ENCODE results near the gene ELOVL1.

ELOVL1 gene

DNA sequence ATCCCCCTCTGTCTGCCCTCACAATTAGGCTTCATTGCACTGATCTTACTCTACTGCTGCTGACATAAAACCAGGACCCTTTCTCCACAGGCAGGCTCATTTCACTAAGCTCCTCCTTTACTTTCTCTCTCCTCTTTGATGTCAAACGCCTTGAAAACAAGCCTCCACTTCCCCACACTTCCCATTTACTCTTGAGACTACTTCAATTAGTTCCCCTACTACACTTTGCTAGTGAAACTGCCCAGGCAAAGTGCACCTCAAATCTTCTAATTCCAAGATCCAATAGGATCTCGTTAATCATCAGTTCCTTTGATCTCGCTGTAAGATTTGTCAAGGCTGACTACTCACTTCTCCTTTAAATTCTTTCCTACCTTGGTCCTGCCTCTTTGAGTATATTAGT lies 14.9 kb downstream of the ELOVL1 start:
- DNase-seq, result no peak

DNA sequence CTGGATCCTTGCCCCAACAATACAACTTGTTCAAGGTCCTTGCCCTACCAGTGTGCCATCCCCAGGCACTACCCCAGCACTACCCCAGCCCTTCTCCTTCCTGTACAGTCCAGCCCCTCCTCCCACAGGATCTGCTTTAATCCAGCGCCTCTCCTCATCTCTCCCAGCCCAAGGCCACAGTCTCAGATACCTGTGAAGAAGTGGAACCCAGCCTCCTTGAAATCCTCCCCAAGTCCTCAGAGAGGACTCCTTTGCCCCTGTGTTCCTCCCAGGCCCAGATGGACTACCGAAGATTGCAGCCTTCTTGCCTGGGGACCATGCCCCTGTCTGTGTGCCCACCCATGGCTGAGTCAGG lies 15.5 kb downstream of the ELOVL1 start:
- no peak for DNase-seq

DNA sequence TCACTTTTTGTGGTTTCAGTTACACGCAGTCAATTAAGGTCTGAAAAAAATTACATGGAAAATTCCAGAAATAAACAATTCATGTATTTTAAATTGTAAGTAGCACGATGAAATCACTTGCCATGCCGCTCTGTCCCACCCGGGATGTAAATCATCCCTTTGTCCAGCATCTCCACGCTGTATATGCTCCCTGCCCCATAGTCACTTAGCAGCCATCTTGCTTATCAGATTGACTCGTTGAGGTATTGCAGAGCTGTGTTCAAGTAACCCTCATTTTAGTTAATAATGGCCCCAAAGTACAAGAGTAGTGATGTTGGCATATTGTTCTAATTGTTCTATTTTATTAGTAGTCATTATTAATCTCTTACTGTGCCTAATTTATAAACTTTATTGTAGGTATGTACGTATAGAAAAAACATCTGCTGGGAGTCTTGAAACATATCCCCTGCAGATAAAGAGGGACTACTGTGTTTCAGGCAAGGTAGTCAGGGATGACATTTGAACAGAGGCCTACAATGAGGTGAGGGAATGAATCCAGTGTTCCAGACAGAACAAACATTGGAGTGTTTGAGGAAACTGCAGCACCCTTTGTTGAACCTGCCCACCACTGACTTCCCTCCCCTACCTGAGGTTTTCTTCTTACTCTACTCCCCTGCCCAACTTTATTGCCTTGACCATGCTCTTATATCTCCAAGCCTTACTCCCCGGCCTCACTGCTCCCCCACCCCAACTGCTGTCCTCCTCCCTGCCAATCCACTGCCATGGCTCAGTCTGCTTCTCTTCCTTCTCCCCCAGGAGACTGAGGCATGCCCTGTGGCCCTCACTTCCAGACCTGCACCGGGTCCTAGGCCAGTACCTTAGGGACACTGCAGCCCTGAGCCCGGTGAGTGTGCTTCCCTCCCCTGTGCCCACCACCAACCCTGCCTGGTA lies 16.1 kb downstream of the ELOVL1 start:
- no peak for DNase-seq

DNA sequence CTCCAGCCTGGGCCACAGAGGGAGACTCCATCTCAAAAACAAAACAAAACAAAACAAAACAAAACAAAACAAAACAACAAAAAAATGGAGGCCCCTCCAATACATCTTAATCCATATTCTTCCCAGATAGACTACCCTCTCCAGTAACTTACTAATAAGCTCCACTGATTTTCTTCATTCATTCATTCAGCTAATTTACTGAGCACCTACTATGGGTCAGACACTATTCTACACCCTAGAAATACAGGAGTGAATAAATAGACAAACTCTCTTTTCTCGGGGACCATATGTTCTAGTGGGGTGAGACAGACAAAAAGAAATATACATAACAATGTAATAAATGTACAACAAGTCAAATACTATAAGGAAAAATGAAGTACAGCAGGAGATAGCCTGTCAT lies 16.8 kb downstream of the ELOVL1 start:
- DNase-seq, result no peak

DNA sequence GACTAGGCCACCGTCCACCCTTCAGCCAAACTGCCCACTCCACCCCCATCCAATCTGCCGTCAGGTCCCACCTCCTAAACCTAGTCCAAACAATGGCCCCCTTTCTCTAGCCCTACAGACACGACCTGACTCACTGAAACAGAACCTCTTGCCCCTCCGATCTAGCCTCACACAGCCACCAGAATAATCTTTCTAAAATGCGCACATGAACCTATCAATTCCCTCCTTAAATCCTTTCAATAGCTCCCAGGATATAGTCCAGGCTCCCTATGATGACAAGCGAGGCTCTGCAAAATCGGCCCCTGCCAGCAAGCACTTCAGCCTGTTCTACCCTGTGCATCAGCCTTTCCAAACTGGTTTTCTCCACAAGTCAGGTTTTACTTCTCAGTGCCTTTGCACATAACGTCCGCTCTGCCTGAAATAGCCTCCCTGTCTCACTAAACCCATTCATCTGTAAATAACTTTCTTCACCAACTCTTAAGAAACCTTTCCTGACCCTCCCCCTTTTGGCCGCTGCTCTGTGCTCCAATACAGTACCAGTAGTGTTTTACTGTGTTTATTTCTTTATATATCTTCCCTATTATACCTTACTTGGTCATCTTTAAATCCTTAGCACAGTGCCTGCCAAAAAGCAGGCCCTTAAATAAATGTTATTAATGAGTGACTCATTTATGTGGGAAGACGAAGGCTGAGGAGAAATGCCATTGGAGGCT lies 18.1 kb downstream of the ELOVL1 start:
- no peak for DNase-seq

- DNase-seq, result peak; percentile 92
Measured at GRCh38 chr1:43348809-43349593, 18.8 kb downstream of the ELOVL1 start.

DNA sequence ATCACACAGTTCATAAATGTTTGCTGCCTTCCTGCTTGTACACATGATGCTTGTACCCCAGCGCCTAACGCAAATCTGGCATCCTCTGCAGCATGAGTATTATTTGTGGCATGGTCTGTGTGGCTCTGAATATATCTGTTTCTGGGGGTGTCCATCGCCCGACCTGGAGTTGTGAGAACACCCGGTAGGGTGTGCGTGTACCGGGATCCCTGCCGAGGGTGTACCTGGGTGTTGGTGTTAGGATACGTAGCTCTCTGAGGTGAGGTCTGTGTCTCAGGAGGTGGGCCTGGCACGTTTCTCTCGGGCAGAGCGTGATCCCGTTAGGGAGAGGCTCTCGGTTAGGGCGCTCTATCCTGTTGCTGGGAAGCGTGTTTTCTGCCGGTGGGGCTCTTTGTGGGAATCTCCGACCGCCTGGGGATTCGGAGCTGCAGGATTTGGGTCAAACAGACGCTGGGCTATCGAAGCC lies 19.4 kb downstream of the ELOVL1 start:
- DNase-seq, result peak; percentile 82

DNA sequence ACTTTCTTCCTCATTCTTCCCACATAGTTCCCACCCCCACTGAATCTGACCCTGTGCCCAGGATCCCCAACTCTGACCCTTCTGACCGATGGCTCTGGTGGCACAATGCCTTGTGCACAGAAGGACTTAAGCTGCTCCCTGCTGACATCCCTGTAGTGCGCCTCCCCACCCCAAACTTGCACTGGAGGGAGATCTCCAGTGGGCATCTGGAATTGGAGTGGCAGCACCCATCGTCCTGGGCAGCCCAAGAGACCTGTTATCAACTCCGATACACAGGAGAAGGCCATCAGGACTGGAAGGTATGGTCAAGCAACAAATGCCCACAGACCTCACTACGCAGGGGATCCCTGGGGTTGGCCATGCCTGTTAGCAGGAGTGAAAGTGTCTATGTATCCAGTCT lies 21.2 kb downstream of the ELOVL1 start:
- DNase-seq, result no peak

DNA sequence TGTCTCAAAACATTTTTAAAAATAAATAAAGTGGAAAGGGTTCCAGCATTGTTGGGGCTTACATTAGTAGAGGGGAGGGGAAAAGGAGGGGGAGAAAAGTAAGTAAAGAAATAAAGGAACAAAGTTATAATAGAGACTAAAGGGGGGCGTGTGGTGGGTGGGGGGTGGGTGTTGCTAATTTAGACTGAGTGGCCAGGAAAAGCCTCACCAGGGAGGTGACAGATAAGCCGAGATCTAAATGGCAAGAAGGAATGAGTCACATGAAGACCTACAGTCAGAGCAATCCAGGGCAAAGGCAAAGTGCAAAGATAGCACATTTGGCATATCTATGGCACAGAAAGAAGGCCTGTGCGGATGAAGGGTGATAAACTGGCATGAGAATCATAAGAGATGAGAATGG lies 22.7 kb downstream of the ELOVL1 start:
- no peak for DNase-seq

- DNase-seq, result no peak
Measured at GRCh38 chr1:43344267-43344850, 23.5 kb downstream of the ELOVL1 start.

GRCh38 chr1:43340559-43340958 lies 27.3 kb downstream of the ELOVL1 start:
- DNase-seq, result no peak

DNA sequence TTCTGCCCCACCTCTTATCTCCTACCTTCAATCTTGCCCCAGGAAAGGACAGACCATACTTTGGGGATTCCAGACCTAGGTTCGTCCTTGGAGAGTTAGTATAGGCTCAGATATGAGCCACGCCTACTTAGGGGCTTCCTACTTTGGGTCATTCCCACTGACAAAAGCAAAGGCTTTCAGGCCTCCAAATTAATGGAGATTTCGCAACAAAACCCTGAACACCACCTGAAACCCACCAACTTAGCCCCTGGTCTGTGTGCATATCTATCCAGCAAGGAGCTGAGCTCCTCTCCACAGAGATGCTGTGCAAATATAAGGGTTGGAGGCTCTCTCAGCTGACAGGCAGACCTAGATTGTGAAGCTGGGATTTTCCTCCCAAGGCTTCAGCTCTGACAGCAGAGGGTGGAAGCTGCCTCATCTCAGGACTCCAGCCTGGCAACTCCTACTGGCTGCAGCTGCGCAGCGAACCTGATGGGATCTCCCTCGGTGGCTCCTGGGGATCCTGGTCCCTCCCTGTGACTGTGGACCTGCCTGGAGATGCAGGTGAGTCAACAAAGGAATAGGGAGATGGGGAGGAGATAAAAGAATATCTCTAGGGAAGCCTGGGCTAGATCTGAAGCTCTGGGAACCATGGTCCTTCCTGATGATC lies 28.1 kb downstream of the ELOVL1 start:
- DNase-seq, result peak; percentile 63

DNA sequence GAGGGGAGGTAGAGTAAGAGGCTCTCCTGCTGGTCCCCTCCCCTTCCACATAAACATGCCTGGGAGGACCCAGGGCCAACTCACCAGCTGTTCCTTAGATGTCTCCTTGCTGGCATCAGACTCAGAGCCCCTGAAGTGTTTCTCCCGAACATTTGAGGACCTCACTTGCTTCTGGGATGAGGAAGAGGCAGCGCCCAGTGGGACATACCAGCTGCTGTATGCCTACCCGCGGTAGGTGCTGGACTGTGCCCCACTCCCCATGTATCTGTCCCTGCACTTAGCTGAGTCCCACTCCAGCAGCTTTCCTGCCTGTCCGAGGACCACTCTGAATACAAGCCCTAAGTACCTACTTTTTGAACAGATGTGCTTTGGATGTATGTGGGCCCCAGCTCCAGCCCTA lies 29.8 kb downstream of the ELOVL1 start:
- DNase-seq, result no peak

- no peak for DNase-seq
Measured at GRCh38 chr1:43337588-43337987, 30.2 kb downstream of the ELOVL1 start, which contains the start of gene MPL. Gene MPL, plus strand, starts transcription at chr1:43337818. Its CDS starts 31 bp downstream, at chr1:43337849.

- DNase-seq, result no peak
Measured at GRCh38 chr1:43334453-43335205, 33.2 kb downstream of the ELOVL1 start.

DNA sequence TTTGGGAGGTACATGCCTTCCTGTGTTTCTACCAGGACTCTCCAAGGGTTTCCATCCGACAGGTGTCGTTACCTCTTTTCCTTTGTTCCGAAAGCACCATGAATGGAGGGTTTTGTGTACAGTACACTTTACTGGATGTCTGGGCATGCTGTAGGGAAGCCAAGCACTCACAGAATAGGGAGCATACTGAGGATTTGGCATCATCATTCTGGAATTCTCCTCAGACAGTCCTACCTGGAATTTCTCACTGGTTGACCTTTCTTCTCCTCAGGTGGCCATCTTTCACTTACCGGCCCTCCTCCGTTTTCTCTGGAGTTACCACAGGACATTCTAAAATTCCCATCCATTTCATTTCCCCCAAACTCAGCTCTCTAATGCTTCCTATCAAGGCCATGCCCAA lies 36.1 kb downstream of the ELOVL1 start:
- peak; percentile 3 for DNase-seq

- no peak for DNase-seq
Measured at GRCh38 chr1:43329995-43330751, 37.6 kb downstream of the ELOVL1 start.

DNA sequence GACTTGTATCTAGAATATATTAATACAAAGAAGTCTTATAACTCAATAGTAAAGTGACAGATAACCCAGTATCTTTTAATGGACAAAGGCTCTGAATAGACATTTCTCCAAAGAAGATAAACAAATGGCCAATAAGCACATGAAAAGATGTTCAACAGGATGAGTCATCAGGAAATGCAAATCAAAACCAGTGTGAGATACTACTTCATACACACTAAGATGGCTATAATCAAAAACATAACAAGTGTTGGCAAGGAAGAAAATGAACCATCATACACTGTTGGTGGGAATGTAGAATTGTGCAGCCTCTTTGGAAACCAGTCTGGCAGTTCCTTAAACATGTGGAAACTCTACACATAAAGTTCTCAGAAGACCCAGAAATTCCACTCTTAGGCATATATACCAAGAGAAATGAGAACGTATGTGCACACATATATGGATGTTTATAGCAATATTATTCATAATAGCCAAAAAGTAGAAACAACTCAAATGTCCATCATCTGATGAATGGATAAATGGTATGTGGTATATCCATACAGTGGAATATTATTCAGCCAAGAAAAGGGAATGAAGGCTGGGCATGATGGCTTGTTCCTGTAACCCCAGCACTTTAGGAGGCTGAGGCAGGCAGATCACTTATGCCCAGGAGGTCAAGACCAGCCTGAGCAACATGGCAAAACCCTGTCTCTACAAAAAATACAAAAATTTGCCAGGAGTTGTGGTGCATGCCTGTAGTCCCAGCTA lies 40.1 kb downstream of the ELOVL1 start:
- DNase-seq, result no peak

GRCh38 chr1:43325381-43325780 lies 42.4 kb downstream of the ELOVL1 start:
- DNase-seq, result no peak

DNA sequence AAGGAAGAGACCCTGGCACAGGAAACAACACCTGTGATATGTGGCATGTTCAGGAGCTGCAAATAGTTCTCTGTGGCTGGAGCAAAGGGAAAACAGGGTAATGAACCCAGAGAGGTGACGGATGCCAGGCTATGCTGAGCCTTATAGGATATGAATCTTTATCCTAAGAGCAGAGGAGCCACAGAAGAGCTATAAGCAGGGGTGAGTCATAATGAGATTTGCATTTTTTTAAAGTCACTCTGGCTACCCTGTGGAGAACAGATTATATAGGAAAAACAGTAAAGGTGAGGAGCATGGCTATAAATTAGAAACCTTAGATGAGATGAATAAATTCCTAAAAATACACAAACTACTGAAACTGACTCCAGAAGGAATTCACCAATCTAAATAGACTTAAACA lies 43.0 kb downstream of the ELOVL1 start:
- DNase-seq, result no peak

All from NCI-H146 (cell line).